Stimulated activated CD4-positive, alpha-beta T cell treated with anti-CD3 and anti-CD28 coated beads, Interleukin-4, amount 100 ng/mL, for 48 hours (primary cell): ENCODE data around the gene THRB.

Experiments
- DNase-seq, 2 donors: peaks; one replicate each; pipeline ENCODE4 v3.0.0-alpha.2; 2020; ENCODE audit warnings: low read depth in 2 of 2

THRB gene

GRCh38 chr3:24490151-24490550 lies 4.5 kb downstream of the THRB start:
- DNase-seq: no peak

GRCh38 chr3:24487325-24488262 lies 7.1 kb downstream of the THRB start:
- DNase-seq: no peak

- DNase-seq: no peak
Measured at GRCh38 chr3:24485511-24485910, 9.1 kb downstream of the THRB start.

GRCh38 chr3:24483873-24484272 lies 10.8 kb downstream of the THRB start:
- no peak for DNase-seq

GRCh38 chr3:24482096-24482705 lies 12.4 kb downstream of the THRB start:
- no peak for DNase-seq

- no peak for DNase-seq
Measured at GRCh38 chr3:24481193-24481592, 13.5 kb downstream of the THRB start.

- no peak for DNase-seq
Measured at GRCh38 chr3:24480497-24480896, 14.2 kb downstream of the THRB start.

- no peak for DNase-seq
Measured at GRCh38 chr3:24479816-24480215, 14.8 kb downstream of the THRB start.

- DNase-seq: no peak
Measured at GRCh38 chr3:24476871-24477656, 17.6 kb downstream of the THRB start.

GRCh38 chr3:24475925-24476324 lies 18.7 kb downstream of the THRB start:
- no peak for DNase-seq

- DNase-seq: no peak
Measured at GRCh38 chr3:24474862-24475261, 19.8 kb downstream of the THRB start.

- no peak for DNase-seq
Measured at GRCh38 chr3:24472358-24472757, 22.3 kb downstream of the THRB start.

GRCh38 chr3:24471486-24471885 lies 23.2 kb downstream of the THRB start:
- DNase-seq: no peak

- no peak for DNase-seq
Measured at GRCh38 chr3:24470277-24470676, 24.4 kb downstream of the THRB start.

GRCh38 chr3:24464389-24464788 lies 30.3 kb downstream of the THRB start:
- no peak for DNase-seq

GRCh38 chr3:24462737-24463136 lies 31.9 kb downstream of the THRB start:
- no peak for DNase-seq

GRCh38 chr3:24460974-24461373 lies 33.7 kb downstream of the THRB start:
- no peak for DNase-seq

- DNase-seq: no peak
Measured at GRCh38 chr3:24457719-24458118, 36.9 kb downstream of the THRB start.

GRCh38 chr3:24454856-24455255 lies 39.8 kb downstream of the THRB start:
- no peak for DNase-seq

- no peak for DNase-seq
Measured at GRCh38 chr3:24454393-24454792, 40.3 kb downstream of the THRB start.

- no peak for DNase-seq
Measured at GRCh38 chr3:24451461-24452099, 43.1 kb downstream of the THRB start.
